HG02938 (cell line): ENCODE measurements around the gene TNNI3.

Experiments
- ATAC-seq: cut with Tn5 transposase; IDR thresholded peaks from one replicate; pipeline ENCODE4 v1.9.1; 2021; ENCODE audit warnings: mild to moderate bottlenecking, moderate library complexity; ENCODE audit not compliant: unreplicated experiment

The TNNI3 gene

DNA sequence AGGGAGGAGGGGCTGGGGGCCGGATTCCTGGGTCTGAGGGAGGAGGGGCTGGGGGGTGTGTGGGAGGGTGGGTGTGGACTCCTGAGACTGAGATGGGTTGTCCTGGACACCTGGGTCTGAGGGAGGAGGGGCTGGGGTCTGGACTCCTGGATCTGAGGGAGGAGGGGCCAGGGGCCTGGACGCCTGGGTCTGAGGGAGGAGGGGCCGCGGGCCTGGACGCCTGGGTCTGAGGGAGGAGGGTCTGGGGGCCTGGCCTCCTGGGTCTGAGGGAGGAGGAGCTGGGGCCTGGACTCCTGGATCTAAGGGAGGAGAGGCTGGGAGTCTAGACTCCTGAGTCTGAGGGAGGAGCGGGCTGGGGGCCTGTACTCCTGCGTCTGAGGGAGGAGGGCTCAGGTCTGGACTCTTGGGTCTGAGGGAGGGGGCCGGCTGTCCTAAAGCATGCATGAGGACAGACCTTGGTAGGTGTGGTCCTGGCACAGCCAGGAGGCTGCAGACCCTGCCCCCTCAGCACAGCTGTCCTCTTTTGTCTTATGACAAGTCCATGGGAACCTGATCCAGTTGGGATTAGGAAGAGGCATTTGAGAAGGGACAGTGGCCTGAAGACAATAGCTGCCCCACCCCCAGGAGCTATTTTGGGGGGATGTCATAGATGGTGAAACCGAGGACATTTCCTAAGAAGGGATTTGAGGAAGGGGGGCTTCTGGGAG, 9.8 kb downstream of the TNNI3 start:
- no peak for ATAC-seq

DNA sequence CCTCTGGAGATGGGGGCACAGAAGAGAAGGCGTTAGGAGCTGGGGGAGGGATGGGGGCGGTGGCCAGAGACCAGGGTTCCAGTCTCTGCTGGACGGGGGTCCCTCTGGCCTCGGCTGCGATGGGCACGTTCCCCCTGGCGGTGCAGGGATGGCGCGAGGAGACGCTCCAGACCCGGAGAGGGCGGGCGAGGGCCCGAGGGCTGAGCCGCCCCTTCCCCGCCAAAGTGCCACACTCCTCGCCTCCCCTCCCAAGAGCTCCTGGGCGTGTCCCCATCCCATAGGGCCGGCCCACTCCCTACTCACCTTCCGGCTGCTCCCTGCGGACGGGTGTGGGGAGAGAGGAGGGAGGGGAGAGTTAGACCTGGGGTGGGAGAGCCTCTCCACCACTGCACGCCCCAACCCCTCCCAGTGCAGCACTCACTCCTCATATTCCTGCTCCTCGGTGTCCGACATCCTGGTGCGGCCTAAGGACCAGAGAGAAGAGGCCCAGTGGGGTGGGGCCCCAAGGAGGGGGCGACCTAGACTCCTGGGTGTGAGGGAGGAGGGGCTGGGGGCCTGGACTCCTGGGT, 10.7 kb downstream of the TNNI3 start:
- no peak for ATAC-seq

DNA sequence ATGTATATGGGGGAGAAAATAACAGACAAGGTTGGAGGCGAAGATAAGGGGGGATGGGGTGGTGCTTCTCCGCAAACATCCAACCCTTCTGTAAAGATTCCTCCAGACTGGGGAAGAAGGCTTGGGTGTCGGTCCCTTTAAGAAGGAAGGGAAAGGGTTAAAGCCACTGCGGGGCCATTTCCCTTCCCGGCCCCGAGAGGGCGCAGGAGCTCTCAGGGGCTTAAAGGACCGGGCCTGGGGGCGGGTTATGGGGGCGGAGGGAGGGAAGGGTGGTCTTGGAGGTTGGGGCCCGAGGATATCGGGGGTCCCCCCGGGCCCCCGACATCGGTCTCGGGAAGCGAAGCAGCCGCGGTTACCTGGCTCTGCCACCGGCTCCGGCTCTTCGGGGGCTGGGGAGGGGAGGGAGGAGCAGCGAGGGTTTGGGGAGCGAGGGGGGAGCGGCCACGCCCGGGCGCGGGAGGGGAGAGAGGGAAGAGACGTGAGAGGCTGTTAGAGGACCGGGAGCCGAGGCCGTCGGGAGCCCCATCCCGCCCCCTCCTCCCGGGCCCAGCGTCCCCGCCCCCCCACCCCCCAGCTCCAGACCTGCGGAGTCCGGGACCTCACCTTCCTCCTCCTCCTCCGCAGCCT, 11.3 kb downstream of the TNNI3 start:
- ATAC-seq, result no peak

DNA sequence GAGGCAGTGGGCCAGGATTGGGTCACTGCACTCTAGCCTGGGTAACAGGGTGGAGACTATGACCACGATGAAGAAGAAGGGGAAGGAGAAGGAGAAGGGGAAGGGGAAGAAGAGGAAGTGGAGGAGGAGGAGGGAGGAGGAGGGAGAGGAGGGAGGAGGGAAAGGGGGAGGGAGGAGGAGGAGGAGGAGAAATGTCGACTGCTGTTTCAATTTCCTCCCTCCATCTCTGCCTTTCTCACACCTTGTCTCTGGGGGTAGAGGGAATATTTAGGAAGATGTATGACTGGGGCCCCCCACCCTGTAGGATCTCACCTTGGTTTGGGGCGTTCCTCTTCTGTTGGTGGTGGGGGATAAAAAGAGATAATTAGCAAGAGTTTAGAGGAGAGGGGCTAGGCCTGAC, 12.3 kb downstream of the TNNI3 start:
- no peak for ATAC-seq

DNA sequence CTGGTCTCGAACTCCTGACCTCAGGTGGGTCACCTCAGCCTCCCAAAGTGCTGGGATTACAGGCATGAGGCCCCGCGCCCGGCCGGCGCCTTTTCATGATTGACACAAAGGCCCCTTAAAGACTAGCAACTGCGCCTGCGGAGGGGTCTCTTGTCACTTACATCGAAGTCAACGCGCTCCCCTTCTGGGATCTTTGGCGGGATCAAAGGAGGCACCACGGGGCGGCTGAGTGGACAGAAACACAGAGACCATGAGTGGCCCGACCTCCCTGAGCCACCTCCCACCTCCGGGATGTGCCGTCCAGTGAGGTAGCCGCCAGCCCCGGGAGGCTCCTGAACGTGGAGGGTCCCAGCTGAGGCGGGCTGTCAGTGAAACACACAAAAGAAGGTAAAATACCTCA, 15.8 kb downstream of the TNNI3 start:
- ATAC-seq, result no peak

DNA sequence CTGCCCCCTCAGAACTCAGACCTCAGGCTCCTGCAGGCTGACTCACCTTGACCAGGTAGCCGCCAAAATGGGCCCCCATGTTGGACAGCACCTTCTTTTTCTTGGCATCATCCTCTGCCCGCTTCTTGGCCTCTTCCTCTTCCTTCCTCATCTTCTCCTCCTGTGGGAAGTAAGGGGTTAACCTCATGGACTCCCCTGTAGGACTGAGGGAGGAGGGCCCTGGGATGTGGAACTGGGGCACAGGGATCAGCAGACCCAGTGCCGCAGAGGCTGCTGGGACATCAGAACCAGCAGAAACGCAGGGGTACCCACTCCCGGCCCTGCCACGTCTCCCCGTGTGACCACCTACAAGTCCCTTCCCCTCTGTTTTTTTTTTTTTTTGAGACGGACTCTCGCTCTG, 19.6 kb downstream of the TNNI3 start:
- ATAC-seq, result no peak

DNA sequence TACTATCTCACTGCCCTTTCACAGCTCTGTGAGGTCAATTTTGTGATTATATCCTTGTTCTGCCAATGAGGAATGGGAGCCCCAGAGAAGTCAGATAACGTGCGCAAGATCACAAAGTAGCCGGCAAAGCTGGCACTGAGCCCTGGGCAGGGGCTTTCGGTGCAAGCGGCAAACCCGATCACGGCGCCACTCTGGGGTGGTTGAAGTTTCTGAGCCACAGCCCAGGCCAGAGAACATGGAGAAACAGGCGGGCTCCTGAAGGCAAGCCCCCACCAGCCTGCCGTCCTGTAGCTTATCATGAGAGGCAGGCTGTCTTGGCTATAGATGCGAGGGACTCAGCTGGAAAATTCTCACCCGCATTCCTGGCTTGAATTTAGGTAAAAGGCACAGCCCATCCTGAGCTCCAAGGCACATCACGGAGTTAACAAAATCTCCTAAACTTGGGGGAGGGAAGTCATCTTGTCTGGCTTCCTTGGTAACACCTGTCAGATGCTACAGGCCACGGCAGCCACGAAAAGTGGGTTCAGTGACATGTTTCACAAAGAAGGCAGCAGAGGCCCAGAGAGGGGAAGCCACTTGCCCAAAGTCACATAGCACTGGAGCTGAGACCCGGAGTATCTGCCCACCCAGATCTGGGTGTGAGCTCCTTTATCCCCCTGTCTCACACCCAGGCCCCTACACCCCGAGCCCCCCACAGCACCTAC, 21.0 kb downstream of the TNNI3 start:
- no peak for ATAC-seq

DNA sequence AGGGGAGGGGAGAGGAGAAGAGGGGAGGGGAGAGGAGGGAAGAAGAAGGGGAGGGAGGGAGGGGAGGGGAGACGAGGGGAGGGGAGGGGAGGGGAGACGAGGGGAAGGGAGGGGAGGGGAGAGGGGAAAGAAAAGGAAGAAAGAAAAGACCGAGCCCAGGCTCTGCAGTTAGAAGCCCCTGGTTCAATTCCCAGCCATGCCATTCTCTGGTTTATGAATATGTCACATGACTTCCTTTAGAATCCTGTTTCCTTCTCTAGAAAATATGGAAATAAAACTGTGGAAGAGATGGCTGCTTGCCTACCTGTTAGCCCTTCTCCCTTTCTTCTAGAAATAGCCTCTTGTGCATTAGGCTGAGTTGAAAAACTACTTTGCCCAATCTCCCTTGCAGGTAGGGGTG, 22.8 kb downstream of the TNNI3 start:
- no peak for ATAC-seq

DNA sequence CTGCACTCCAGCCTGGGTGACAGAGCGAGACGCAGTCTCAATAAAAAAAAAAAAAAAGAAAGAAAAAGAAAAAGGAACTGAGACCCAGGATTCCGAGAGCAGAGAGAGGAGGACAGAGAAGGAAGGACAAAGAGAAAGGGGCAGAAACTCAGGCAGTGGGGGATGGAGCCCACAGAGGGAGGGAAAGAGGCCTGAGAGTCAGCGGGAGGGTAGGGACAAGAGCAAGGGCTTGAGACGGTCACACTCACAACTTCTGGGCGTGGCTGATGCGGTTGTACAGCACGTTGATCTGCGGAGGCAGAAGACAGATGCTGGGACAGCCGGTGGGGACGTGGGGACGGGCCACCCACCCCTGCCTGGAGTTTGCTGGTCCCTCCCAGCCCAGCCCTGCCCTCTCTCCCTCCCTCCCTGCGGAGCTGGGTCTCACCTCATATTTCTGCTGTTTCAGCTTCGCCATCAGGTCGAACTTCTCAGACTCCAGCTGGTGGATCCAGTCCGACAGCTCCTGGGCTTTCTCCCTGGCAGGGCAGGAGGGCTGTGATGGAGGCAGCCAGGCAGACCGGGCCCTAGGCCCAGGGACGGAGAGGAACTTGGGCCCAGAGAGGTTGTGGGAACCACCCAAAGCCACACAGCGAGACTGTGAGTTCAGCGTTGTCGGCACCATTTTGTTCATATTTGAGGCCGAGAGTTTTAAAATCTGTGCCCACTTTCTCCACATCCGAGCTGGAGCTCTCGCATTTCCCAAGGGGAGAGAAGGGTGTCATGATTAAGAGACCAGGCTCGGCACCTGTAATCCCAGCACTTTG, 23.7 kb downstream of the TNNI3 start:
- no peak for ATAC-seq

DNA sequence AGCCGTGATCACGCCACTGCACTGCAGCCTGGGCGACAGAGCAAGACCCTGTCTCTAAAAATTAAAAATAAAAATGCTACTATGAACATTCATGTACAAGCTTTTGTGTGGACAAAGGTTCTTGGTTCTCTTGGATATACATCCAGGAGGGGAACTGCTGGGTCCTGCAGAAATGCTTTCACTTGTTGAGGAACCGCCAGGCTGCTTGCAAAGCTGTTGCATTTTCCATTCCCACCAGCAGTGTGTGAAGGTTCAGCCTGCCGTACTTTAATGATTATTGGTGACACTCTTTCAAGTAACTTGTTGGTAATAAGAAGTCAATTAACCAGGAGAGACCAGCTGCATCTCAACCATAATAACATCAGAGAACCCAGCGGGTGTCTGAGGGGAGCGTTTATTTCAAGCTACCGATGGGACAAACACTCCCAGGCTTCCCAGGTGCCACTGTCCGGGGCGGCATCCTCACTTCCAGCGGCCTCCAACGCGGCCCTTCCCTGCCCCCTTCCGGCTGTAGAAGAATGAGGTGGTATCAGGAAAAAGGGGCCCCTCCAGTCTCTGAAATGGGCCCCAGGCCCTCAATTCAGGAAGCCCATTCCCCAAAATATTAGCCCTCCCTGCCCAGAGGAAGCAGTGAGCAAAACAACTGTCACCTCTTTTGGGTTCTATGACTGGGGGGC, 24.9 kb downstream of the TNNI3 start:
- ATAC-seq, result no peak

DNA sequence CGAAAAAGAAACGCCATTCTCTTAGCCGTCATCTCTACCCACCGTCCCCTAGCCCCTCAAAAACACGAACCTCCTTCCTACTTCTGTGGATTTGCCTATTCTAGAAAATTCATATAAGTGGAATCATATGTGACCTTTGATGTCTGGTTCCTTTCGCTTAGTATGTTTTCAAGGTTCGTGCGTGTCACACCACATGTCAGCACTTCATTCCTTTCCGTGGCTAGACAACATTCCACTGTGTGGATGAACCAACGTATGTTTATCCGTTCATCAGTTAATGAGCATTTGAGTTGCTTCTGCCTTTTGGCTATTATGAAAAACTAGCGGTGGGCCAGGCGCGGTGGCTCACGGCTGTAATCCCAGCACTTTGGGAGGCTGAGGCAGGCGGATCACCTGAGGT, 26.1 kb downstream of the TNNI3 start:
- ATAC-seq, result no peak

DNA sequence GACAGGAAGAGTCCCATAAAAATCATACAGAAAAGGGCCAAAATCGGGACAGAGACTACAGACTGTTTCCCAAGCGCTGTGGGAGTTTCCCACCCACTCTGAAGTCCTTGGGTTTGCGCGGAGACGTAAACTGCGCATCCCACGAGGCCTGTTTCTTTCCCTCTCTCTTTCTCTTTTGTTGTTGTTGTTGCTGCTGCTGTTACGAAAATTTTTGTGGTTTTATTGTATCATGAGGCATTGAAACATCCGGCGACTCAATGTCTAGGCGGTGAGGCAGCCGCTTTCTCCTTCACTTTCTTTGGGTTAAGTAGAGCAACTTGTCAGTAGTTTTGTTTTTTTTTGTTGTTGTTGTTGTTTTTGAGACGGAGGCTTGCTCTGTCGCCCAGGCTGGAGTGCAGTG, 38.5 kb downstream of the TNNI3 start:
- ATAC-seq, result no peak

DNA sequence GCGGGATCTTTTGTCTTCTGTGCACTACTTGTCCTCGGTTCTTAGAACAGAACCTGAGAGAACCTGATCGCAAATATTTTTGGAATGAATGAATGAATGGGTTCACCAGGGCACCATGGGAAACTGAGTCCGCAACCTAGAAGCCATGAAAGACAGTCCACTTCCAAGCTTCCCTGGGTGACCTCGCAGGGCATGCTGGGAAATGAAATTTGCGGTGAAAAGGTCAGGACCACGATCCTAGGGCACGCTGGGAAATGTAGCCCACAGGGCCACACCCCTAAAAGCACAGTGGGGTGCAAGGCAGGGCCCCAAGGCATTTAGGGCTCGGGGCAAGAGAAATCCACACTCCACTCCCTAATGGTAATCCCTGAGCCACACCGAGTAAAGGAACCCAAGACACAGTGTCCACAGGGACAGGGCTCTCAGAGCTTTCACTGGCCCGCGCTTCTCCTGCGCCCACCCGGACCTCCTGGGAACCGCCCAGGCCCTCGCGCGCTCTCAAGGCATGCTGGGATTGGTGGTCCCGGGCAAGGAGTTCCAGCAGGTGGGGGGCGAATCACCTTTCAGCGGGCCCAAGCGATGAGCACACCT, 39.0 kb downstream of the TNNI3 start:
- ATAC-seq, result no peak

DNA sequence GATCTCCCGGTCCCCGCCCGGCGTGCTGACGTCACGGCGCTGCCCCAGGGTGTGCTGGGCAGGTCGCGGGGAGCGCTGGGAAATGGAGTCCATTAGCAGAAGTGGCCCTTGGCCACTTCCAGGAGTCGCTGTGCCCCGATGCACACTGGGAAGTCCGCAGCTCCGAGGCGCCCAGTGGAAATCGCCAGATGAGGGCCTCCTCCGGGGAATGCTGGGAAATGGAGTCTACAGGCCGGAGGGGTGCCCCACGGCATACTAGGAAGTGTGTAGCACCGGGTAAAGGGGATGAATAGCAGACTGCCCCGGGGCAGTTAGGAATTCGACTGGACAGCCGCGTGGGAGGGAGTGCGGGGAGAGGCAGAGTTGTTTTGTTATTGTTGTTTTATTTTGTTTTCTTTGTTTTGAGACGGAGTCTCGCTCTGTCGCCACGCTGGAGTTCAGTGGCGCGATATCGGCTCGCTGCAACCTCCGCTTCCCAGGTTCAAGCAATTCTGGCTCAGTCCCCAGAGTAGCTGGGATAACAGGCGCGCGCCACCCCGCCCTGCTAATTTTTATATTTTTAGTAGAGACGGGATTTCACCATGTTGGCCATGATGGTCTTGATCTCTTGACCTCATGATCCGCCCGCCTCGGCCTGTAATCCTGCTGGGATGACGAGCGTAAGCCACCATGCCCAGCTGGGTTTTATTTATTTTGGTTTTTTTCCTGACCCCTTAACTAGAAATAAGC, 39.7 kb downstream of the TNNI3 start:
- ATAC-seq, result peak; percentile 65

DNA sequence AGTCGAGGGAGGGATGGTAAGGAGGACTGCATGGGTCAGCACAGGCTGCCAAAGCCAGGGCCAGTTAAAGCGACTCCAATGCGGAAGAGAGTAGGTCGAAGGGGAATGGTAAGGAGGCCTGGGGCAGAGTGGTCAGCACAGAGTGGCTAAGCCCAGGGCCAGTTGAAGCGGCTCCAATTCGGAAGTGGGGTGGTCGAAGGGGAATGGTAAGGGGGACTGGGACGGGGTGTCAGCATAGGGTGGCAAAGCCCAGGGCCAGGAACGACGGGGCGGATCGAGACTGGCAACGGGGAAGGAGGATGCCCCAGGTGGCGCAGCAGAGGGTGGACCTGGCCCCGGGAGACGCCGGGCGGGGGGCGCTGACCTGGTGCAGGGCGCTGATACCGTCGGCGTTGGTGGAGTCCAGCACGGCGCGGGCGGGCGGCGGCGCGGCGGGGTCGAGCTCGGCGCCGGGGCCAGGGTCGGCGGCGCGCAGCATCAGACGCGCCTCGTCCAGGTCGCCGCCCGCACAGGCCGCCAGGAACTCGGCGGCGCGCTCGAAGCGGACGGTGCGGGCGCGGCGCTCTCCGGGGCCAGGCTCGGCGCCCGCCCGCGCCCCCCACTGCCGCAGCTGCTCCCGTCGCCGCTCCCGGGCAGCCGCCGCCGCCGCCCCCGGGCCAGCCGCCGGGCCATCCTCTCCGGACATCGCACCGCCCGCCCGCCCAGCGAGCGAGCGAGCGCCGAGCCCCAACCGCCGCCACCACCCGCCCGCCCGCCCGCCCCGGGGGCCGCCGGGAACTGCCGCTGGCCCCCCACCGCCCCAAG, 40.5 kb downstream of the TNNI3 start, which contains the start of gene PPP1R12C:
PPP1R12C (minus strand) TSS at position 779 of the 804 bp plus-strand sequence; CDS start at position 685, 94 bp downstream.
- peak; percentile 8 for ATAC-seq

DNA sequence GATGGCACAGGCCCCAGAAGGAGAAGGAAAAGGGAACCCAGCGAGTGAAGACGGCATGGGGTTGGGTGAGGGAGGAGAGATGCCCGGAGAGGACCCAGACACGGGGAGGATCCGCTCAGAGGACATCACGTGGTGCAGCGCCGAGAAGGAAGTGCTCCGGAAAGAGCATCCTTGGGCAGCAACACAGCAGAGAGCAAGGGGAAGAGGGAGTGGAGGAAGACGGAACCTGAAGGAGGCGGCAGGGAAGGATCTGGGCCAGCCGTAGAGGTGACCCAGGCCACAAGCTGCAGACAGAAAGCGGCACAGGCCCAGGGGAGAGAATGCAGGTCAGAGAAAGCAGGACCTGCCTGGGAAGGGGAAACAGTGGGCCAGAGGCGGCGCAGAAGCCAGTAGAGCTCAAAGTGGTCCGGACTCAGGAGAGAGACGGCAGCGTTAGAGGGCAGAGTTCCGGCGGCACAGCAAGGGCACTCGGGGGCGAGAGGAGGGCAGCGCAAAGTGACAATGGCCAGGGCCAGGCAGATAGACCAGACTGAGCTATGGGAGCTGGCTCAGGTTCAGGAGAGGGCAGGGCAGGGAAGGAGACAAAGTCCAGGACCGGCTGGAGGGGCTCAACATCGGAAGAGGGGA, 41.2 kb downstream of the TNNI3 start:
- ATAC-seq, result no peak

DNA sequence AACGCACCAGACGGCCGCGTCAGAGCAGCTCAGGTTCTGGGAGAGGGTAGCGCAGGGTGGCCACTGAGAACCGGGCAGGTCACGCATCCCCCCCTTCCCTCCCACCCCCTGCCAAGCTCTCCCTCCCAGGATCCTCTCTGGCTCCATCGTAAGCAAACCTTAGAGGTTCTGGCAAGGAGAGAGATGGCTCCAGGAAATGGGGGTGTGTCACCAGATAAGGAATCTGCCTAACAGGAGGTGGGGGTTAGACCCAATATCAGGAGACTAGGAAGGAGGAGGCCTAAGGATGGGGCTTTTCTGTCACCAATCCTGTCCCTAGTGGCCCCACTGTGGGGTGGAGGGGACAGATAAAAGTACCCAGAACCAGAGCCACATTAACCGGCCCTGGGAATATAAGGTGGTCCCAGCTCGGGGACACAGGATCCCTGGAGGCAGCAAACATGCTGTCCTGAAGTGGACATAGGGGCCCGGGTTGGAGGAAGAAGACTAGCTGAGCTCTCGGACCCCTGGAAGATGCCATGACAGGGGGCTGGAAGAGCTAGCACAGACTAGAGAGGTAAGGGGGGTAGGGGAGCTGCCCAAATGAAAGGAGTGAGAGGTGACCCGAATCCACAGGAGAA, 42.0 kb downstream of the TNNI3 start:
- no peak for ATAC-seq
